AG04449 (cell line): ENCODE data around the gene CEP72.

ENCODE experiments used
- CTCF ChIA-PET: fragments of 350-600 bp; formaldehyde crosslinking; extraction: SDS; loops from one replicate; lab custom pipeline; 2021; ENCODE audit warnings: antibody characterized with exemption; lab: Yijun Ruan, JAX
- POLR2A ChIA-PET: fragments of 400-600, 350-600 bp; formaldehyde crosslinking; extraction: SDS; loops from one replicate; lab custom pipeline; 2020; ENCODE audit warnings: antibody characterized with exemption, inconsistent platforms; lab: Yijun Ruan, JAX
- DNase-seq: peaks from one replicate; pipeline ENCODE4 v3.0.0-alpha.2; 2010; ENCODE audit warnings: low read depth, low spot score
- H3K4me3 ChIP-seq: 2 replicates; pipeline ENCODE4 v1.5.1; 2011; ENCODE audit warnings: low read depth, mild to moderate bottlenecking, control low read depth, low read length
- CTCF ChIP-seq: IDR thresholded peaks from one replicate; pipeline ENCODE4 v1.5.1; 2011; ENCODE audit warnings: mild to moderate bottlenecking, moderate library complexity, low read length, control low read depth, inconsistent platforms; ENCODE audit not compliant: insufficient read depth; ENCODE audit errors: missing control alignments

CEP72 gene

GRCh38 chr5:637581-638450 is 25.7 kb downstream of the CEP72 start:
- no peak overlapping the region for H3K4me3 ChIP-seq
- TF ChIP-seq CTCF = no peak
- DNase-seq = no peak
- ChIA-PET POLR2A (no interaction called here), CTCF (no interaction called here)

- H3K4me3 ChIP-seq = no peak overlapping the region
- POLR2A ChIA-PET = no interaction called here
- no peak for DNase-seq
- CTCF ChIA-PET = no interaction called here
- TF ChIP-seq CTCF = no peak
These were observed 26.5 kb downstream of the CEP72 start for GRCh38 chr5:638501-639252.

GRCh38 chr5:639253-639530 is 27.1 kb downstream of the CEP72 start:
- H3K4me3 ChIP-seq = no peak overlapping the region
- TF ChIP-seq CTCF = no peak
- ChIA-PET POLR2A (no interaction called here), CTCF (interaction anchor here (1.1 kb wide), 1 partner anchor 257 kb away, joined by 3 read pairs; no protein-coding TSS in a partner anchor)
- DNase-seq = no peak

GRCh38 chr5:639584-640213 is 27.6 kb downstream of the CEP72 start:
- no peak for TF ChIP-seq CTCF
- no peak overlapping the region for H3K4me3 ChIP-seq
- no peak for DNase-seq
- CTCF ChIA-PET = interaction anchor here (1.1 kb wide), 1 partner anchor 256 kb away, joined by 3 read pairs; no protein-coding TSS in a partner anchor
- POLR2A ChIA-PET = no interaction called here

GRCh38 chr5:640461-641330 is 28.6 kb downstream of the CEP72 start:
- H3K4me3 ChIP-seq = no peak overlapping the region
- no peak for DNase-seq
- POLR2A ChIA-PET = interaction anchor here (0.5 kb wide), 1 partner anchor 26 kb away, joined by 3 read pairs; no protein-coding TSS in a partner anchor
- TF ChIP-seq CTCF = no peak
- CTCF ChIA-PET = interaction anchor here (1.1 kb wide), 1 partner anchor 255 kb away, joined by 3 read pairs; no protein-coding TSS in a partner anchor
